HG02943 (cell line): ENCODE results near the gene CASKIN1.

Experiments
- ATAC-seq: cut with Tn5 transposase; IDR thresholded peaks from one replicate; pipeline ENCODE4 v1.9.1; 2021; ENCODE audit warnings: mild to moderate bottlenecking, low read depth, moderate library complexity; ENCODE audit not compliant: unreplicated experiment

Gene CASKIN1

GRCh38 chr16:2161911-2162310 is 34.5 kb downstream of the CASKIN1 start:
- ATAC-seq, result no peak

GRCh38 chr16:2160915-2161551 is 35.4 kb downstream of the CASKIN1 start:
- no peak for ATAC-seq

GRCh38 chr16:2159175-2159838 is 37.1 kb downstream of the CASKIN1 start:
- no peak for ATAC-seq

- no peak for ATAC-seq
These were observed 38.2 kb downstream of the CASKIN1 start for GRCh38 chr16:2158262-2158638.

GRCh38 chr16:2157480-2158261 is 38.7 kb downstream of the CASKIN1 start:
- ATAC-seq, result no peak

GRCh38 chr16:2156849-2157224 is 39.6 kb downstream of the CASKIN1 start:
- ATAC-seq, result no peak

GRCh38 chr16:2155977-2156848 is 40.2 kb downstream of the CASKIN1 start:
- ATAC-seq, result no peak

GRCh38 chr16:2155091-2155950 is 41.1 kb downstream of the CASKIN1 start, which contains the start of gene TRAF7:
TRAF7 (plus strand) TSS chr16:2155782; CDS start chr16:2163921, 8,139 bp downstream.
- peak; percentile 81 for ATAC-seq

GRCh38 chr16:2154533-2155090 is 41.8 kb downstream of the CASKIN1 start:
- ATAC-seq, result no peak

- no peak for ATAC-seq
These were observed 43.5 kb downstream of the CASKIN1 start for GRCh38 chr16:2152695-2153506.

- no peak for ATAC-seq
These were observed 45.0 kb downstream of the CASKIN1 start for GRCh38 chr16:2151188-2152091.

GRCh38 chr16:2150418-2151187 is 45.8 kb downstream of the CASKIN1 start:
- ATAC-seq, result no peak

- ATAC-seq, result no peak
These were observed 46.6 kb downstream of the CASKIN1 start for GRCh38 chr16:2149630-2150417.

- no peak for ATAC-seq
These were observed 47.4 kb downstream of the CASKIN1 start for GRCh38 chr16:2148714-2149629.
